ENCODE measurements around the gene PICK1.

Gene PICK1

GRCh38 chr22:38066381-38067027, 9.3 kb downstream of the PICK1 start:
- H3K9ac ChIP-seq (ENCODE audit: low read depth, low read length) = no peak overlapping the region

GRCh38 chr22:38067028-38067415, 9.8 kb downstream of the PICK1 start:
- H3K9ac ChIP-seq (ENCODE audit: low read depth, low read length) = no peak overlapping the region
- no peaks in the 10 kb centered on the region for H3K4me1 ChIP-seq (ENCODE audit: insufficient read depth, low read length)

More at GRCh38 chr22:38066381-38067027, 9.3 kb downstream of the PICK1 start:
- no peak overlapping the region for H3K4me3 ChIP-seq (ENCODE audit: low read length)
- H3K9me3 ChIP-seq (ENCODE audit: insufficient read depth, low read depth, low read length) = no peaks in the 10 kb centered on the region
- H3K27ac ChIP-seq (ENCODE audit: low read length) = no peak overlapping the region
- H3K4me1 ChIP-seq (ENCODE audit: insufficient read depth, low read length) = no peaks in the 10 kb centered on the region
- H3K27me3 ChIP-seq (ENCODE audit: insufficient read depth, low read length) = no peaks in the 10 kb centered on the region
- H3K36me3 ChIP-seq (ENCODE audit: insufficient read depth, low read depth, low read length) = peaks cover 56% of the 10 kb centered on the region

GRCh38 chr22:38067761-38068360, 10.7 kb downstream of the PICK1 start:
- H3K9me3 ChIP-seq (ENCODE audit: insufficient read depth, low read depth, low read length) = no peaks in the 10 kb centered on the region
- H3K9ac ChIP-seq (ENCODE audit: low read depth, low read length) = no peak overlapping the region
- H3K4me3 ChIP-seq (ENCODE audit: low read length) = no peak overlapping the region
- no peak overlapping the region for H3K27ac ChIP-seq (ENCODE audit: low read length)
- H3K4me1 ChIP-seq (ENCODE audit: insufficient read depth, low read length) = no peaks in the 10 kb centered on the region
- H3K27me3 ChIP-seq (ENCODE audit: insufficient read depth, low read length) = no peaks in the 10 kb centered on the region
- H3K36me3 ChIP-seq (ENCODE audit: insufficient read depth, low read depth, low read length) = peaks cover 61% of the 10 kb centered on the region

More at GRCh38 chr22:38067028-38067415, 9.8 kb downstream of the PICK1 start:
- H3K27ac ChIP-seq (ENCODE audit: low read length) = no peak overlapping the region
- peaks cover 57% of the 10 kb centered on the region for H3K36me3 ChIP-seq (ENCODE audit: insufficient read depth, low read depth, low read length)
- no peaks in the 10 kb centered on the region for H3K27me3 ChIP-seq (ENCODE audit: insufficient read depth, low read length)
- H3K4me3 ChIP-seq (ENCODE audit: low read length) = no peak overlapping the region
- no peaks in the 10 kb centered on the region for H3K9me3 ChIP-seq (ENCODE audit: insufficient read depth, low read depth, low read length)

- no peak overlapping the region for H3K4me3 ChIP-seq (ENCODE audit: low read length)
- no peak overlapping the region for H3K27ac ChIP-seq (ENCODE audit: low read length)
- no peak overlapping the region for H3K9ac ChIP-seq (ENCODE audit: low read depth, low read length)
- peaks cover 69% of the 10 kb centered on the region for H3K36me3 ChIP-seq (ENCODE audit: insufficient read depth, low read depth, low read length)
- H3K9me3 ChIP-seq (ENCODE audit: insufficient read depth, low read depth, low read length) = no peaks in the 10 kb centered on the region
- H3K27me3 ChIP-seq (ENCODE audit: insufficient read depth, low read length) = no peaks in the 10 kb centered on the region
- no peaks in the 10 kb centered on the region for H3K4me1 ChIP-seq (ENCODE audit: insufficient read depth, low read length)
Measured at GRCh38 chr22:38068641-38069371, 11.6 kb downstream of the PICK1 start.

- no peaks in the 10 kb centered on the region for H3K4me1 ChIP-seq (ENCODE audit: insufficient read depth, low read length)
- H3K9me3 ChIP-seq (ENCODE audit: insufficient read depth, low read depth, low read length) = no peaks in the 10 kb centered on the region
- no peak overlapping the region for H3K27ac ChIP-seq (ENCODE audit: low read length)
- H3K27me3 ChIP-seq (ENCODE audit: insufficient read depth, low read length) = no peaks in the 10 kb centered on the region
- no peak overlapping the region for H3K4me3 ChIP-seq (ENCODE audit: low read length)
- peaks cover 71% of the 10 kb centered on the region for H3K36me3 ChIP-seq (ENCODE audit: insufficient read depth, low read depth, low read length)
- no peak overlapping the region for H3K9ac ChIP-seq (ENCODE audit: low read depth, low read length)
Measured at GRCh38 chr22:38069372-38070249, 12.4 kb downstream of the PICK1 start.

- no peaks in the 10 kb centered on the region for H3K9me3 ChIP-seq (ENCODE audit: insufficient read depth, low read depth, low read length)
- no peaks in the 10 kb centered on the region for H3K27me3 ChIP-seq (ENCODE audit: insufficient read depth, low read length)
- no peaks in the 10 kb centered on the region for H3K4me1 ChIP-seq (ENCODE audit: insufficient read depth, low read length)
- H3K9ac ChIP-seq (ENCODE audit: low read depth, low read length) = no peak overlapping the region
- H3K4me3 ChIP-seq (ENCODE audit: low read length) = no peak overlapping the region
- no peak overlapping the region for H3K27ac ChIP-seq (ENCODE audit: low read length)
- H3K36me3 ChIP-seq (ENCODE audit: insufficient read depth, low read depth, low read length) = peaks cover 64% of the 10 kb centered on the region
Measured at GRCh38 chr22:38070250-38070921, 13.2 kb downstream of the PICK1 start.

GRCh38 chr22:38071421-38072321, 14.5 kb downstream of the PICK1 start:
- Histone ChIP-seq H3K4me3 (ENCODE audit: low read length) (no peak overlapping the region), H3K27me3 (ENCODE audit: insufficient read depth, low read length) (no peaks in the 10 kb centered on the region), H3K9ac (ENCODE audit: low read depth, low read length) (no peak overlapping the region), H3K4me1 (ENCODE audit: insufficient read depth, low read length) (no peaks in the 10 kb centered on the region), H3K36me3 (ENCODE audit: insufficient read depth, low read depth, low read length) (peaks cover 51% of the 10 kb centered on the region), H3K9me3 (ENCODE audit: insufficient read depth, low read depth, low read length) (no peaks in the 10 kb centered on the region), H3K27ac (ENCODE audit: low read length) (no peak overlapping the region)

GRCh38 chr22:38072322-38073149, 15.3 kb downstream of the PICK1 start:
- no peak overlapping the region for H3K4me3 ChIP-seq (ENCODE audit: low read length)
- no peak overlapping the region for H3K9ac ChIP-seq (ENCODE audit: low read depth, low read length)
- H3K36me3 ChIP-seq (ENCODE audit: insufficient read depth, low read depth, low read length) = peaks cover 48% of the 10 kb centered on the region
- no peak overlapping the region for H3K27ac ChIP-seq (ENCODE audit: low read length)
- H3K4me1 ChIP-seq (ENCODE audit: insufficient read depth, low read length) = no peaks in the 10 kb centered on the region
- H3K27me3 ChIP-seq (ENCODE audit: insufficient read depth, low read length) = no peaks in the 10 kb centered on the region
- no peaks in the 10 kb centered on the region for H3K9me3 ChIP-seq (ENCODE audit: insufficient read depth, low read depth, low read length)

- Histone ChIP-seq H3K27ac (ENCODE audit: low read length) (no peak overlapping the region), H3K4me3 (ENCODE audit: low read length) (no peak overlapping the region), H3K27me3 (ENCODE audit: insufficient read depth, low read length) (no peaks in the 10 kb centered on the region), H3K9me3 (ENCODE audit: insufficient read depth, low read depth, low read length) (no peaks in the 10 kb centered on the region), H3K4me1 (ENCODE audit: insufficient read depth, low read length) (no peaks in the 10 kb centered on the region), H3K36me3 (ENCODE audit: insufficient read depth, low read depth, low read length) (peaks cover 46% of the 10 kb centered on the region), H3K9ac (ENCODE audit: low read depth, low read length) (no peak overlapping the region)
Measured at GRCh38 chr22:38073150-38074130, 16.2 kb downstream of the PICK1 start.
